Gastrocnemius medialis (tissue), 4 donors: Measurements from ENCODE around the gene ACACB. TPM values are rescaled to one million over a fixed set of nuclear protein-coding genes. Genes with fewer than 3 reads are reported as not detected.
A peak's percentile ranks its signal among the peaks of the same experiment; 100 is the strongest.

ENCODE experiments used
- ATAC-seq, 2 donors: fragments of 150-250 bp; one replicate each; pipeline ENCODE4 v1.9.1; 2016
- DNase-seq, 2 donors: peaks; one replicate each; pipeline ENCODE4 v3.0.0-alpha.2; 2019
- H3K27ac ChIP-seq, 4 donors: fragments of 200-600 bp; sonication (generic); 1 replicate in 1 of 4; 2 replicates in 3 of 4; pipeline ENCODE4 v1.5.1; 2016 to 2018; ENCODE audit warnings: mild to moderate bottlenecking in 2 of 4, moderate library complexity in 1 of 4
- H3K27me3 ChIP-seq, 3 donors: fragments of 200-600 bp; sonication (generic) in 2 of 3; 1 replicate in 1 of 3; 2 replicates in 2 of 3; pipeline versions ENCODE4 v1.5.1 to v1.6.0; 2016 to 2019; ENCODE audit warnings: mild to moderate bottlenecking in 1 of 3, moderate library complexity in 1 of 3
- H3K36me3 ChIP-seq, 2 donors: fragments of 200-600 bp; sonication (generic) in 1 of 2; one replicate each; pipeline ENCODE4 v1.5.1; 2017 to 2018
- H3K4me1 ChIP-seq, 2 donors: fragments of 200-600 bp; sonication (generic) in 1 of 2; one replicate each; pipeline ENCODE4 v1.5.1; 2016 to 2017; ENCODE audit warnings: mild to moderate bottlenecking in 2 of 2
- H3K4me3 ChIP-seq, 4 donors: fragments of 200-600 bp; sonication (generic) in 3 of 4; 1 replicate in 1 of 4; 2 replicates in 3 of 4; pipeline ENCODE4 v1.5.1; 2016 to 2019; ENCODE audit warnings: mild to moderate bottlenecking in 2 of 4
- H3K9me3 ChIP-seq, 3 donors: fragments of 200-600 bp; sonication (generic) in 2 of 3; 1 replicate in 1 of 3; 2 replicates in 2 of 3; pipeline ENCODE4 v1.5.1; 2016 to 2019
- CTCF ChIP-seq, 5 experiments: fragments of 450-650 bp in 3 of 5; fragments of 200-600 bp in 2 of 5; sonication (generic) in 2 of 5; IDR thresholded peaks in 4 of 5; conservative IDR thresholded peaks in 1 of 5; 1 replicate in 4 of 5; 2 replicates in 1 of 5; pipeline ENCODE4 v1.5.1; 2016 to 2019; ENCODE audit warnings: antibody characterized with exemption in 5 of 5, mild to moderate bottlenecking in 3 of 5, moderate library complexity in 3 of 5
- POLR2A ChIP-seq, 2 donors: fragments of 450-650 bp; IDR thresholded peaks; one replicate each; pipeline ENCODE4 v1.6.1; 2017; ENCODE audit warnings: antibody characterized with exemption in 2 of 2, mild to moderate bottlenecking in 2 of 2, moderate library complexity in 2 of 2
- in situ Hi-C, 4 donors: fragments of 200-750 bp; cut with MboI; loops; one replicate each; pipeline versions ENCODE4 v1.15.0 to v1.8.0; 2017; ENCODE audit warnings: low sequenced_read_pairs in 4 of 4
- intact Hi-C: fragments of 100-400 bp; cut with DNase I; formaldehyde crosslinking; loops from one replicate; pipeline ENCODE4 v1.15.1; 2023; ENCODE audit warnings: low total_unique reads
- total RNA-seq, 4 donors: library from RNA; depleted of rRNA; stranded (reverse); fragments of >200 nt; gene quantifications; one replicate each; pipeline versions ENCODE4 v1.1.0 to v1.2.3, GENCODE V29; 2016

ACACB gene
- total RNA-seq, 4 donors from 2014 or later = 595 to 1,103 (median 698) TPM

DNA sequence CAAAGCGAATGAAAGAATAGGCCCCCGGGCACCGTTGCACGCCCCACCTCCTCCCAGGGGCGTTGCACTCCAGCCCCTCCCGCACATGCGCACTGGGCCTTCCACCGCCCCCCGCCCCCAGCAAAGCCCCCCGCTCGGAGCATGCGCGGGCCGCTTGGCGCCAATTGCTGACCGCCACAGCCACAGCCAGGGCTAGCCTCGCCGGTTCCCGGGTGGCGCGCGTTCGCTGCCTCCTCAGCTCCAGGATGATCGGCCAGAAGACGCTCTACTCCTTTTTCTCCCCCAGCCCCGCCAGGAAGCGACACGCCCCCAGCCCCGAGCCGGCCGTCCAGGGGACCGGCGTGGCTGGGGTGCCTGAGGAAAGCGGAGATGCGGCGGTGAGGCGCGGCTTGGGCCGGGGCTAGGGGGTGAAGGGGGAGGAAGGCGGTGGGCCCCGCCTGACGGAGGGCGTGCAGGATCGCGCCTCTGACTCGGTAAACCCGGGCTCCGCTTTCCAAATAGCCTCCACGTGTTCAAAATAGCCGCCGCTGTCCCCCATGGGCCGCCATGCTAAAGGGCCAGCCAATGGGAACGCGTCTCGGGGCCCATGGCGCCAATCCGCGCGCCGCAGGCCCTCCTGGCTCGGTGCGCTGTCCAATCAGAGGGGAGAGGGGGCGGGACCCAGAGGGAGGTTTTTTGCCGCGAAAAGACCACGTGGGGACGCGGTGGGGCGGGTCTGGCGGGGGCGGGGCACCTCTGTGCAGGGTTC lies 18.8 kb upstream of the ACACB start, which contains the start of gene UNG:
Gene UNG, plus strand, starts transcription at position 163 of the 748 bp plus-strand sequence. Its CDS starts 83 bp downstream, at position 246.
- peaks cover 25 to 26% of the 10 kb centered on the region in 2 donors for H3K4me1 ChIP-seq

GRCh38 chr12:109098183-109098604 lies 18.2 kb upstream of the ACACB start:
- peak; percentile 52 to 57 for TF ChIP-seq POLR2A (IDR thresholded peaks at IDR 0.05)
- TF ChIP-seq CTCF (IDR thresholded peaks at IDR 0.05 in 4 of 5, conservative IDR thresholded peaks at IDR 0.05 in 1 of 5) = no peak
- H3K9me3 ChIP-seq = no peaks in the 10 kb centered on the region
- no peaks in the 10 kb centered on the region for H3K27me3 ChIP-seq
- ATAC-seq (peak; percentile 45 to 50), DNase-seq (no peak)
- in situ Hi-C loops = loop anchor here (10.0 to 25.0 kb wide), 4 partner anchors 436 to 536 kb away; partner anchors contain the start of genes ISCU (in 4 of the 4), SART3 (in 4 of the 4) and SELPLG (in 2 of the 4)
- H3K4me1 ChIP-seq = peaks cover 21 to 22% of the 10 kb centered on the region in 2 donors
- H3K4me3 ChIP-seq = peak overlapping the region; percentile 84 to 97 (median 90)
- H3K36me3 ChIP-seq = peaks cover 0 to 26% of the 10 kb centered on the region in 2 donors
- H3K27ac ChIP-seq = peak overlapping the region; percentile 86 to 98 (median 96)
- intact Hi-C loops = loop anchor here (5.0 kb wide), 2 partner anchors 241 to 366 kb away; partner anchors contain the start of genes CORO1C and SSH1

More for the DNA sequence above, 18.8 kb upstream of the ACACB start, which contains the start of gene UNG:
- ATAC-seq = peak; percentile 89 to 90
- H3K36me3 ChIP-seq = peaks cover 0 to 20% of the 10 kb centered on the region in 2 donors
- peak; percentile 96 to 97 for DNase-seq
- in situ Hi-C loops (loop anchor here (10.0 to 25.0 kb wide), 4 partner anchors 435 to 535 kb away; partner anchors contain the start of genes ISCU (in 4 of the 4), SART3 (in 4 of the 4) and SELPLG (in 2 of the 4)), intact Hi-C loops (loop anchor here (5.0 kb wide), 2 partner anchors 240 to 365 kb away; partner anchors contain the start of genes CORO1C and SSH1)
- peak within 1 kb of the TSS; percentile 84 to 97 (median 90) for H3K4me3 ChIP-seq
- H3K27me3 ChIP-seq = no peaks in the 10 kb centered on the region
- TF ChIP-seq POLR2A (IDR thresholded peaks at IDR 0.05) (no peak), CTCF (IDR thresholded peaks at IDR 0.05 in 4 of 5, conservative IDR thresholded peaks at IDR 0.05 in 1 of 5) (no peak)
- H3K27ac ChIP-seq = peak within 1 kb of the TSS; percentile 86 to 98 (median 96)
- no peaks in the 10 kb centered on the region for H3K9me3 ChIP-seq

- peak overlapping the region; percentile 86 to 98 (median 96) for H3K27ac ChIP-seq
- no peaks in the 10 kb centered on the region for H3K27me3 ChIP-seq
- intact Hi-C loops (loop anchor here (5.0 kb wide), 2 partner anchors 241 to 366 kb away; partner anchors contain the start of genes CORO1C and SSH1), in situ Hi-C loops (loop anchor here (10.0 to 25.0 kb wide), 4 partner anchors 436 to 536 kb away; partner anchors contain the start of genes ISCU (in 4 of the 4), SART3 (in 4 of the 4) and SELPLG (in 2 of the 4))
- TF ChIP-seq CTCF (IDR thresholded peaks at IDR 0.05 in 4 of 5, conservative IDR thresholded peaks at IDR 0.05 in 1 of 5) (no peak), POLR2A (IDR thresholded peaks at IDR 0.05) (no peak)
- H3K4me1 ChIP-seq = peaks cover 18 to 22% of the 10 kb centered on the region in 2 donors
- peak overlapping the region; percentile 84 to 97 (median 90) for H3K4me3 ChIP-seq
- no peaks in the 10 kb centered on the region for H3K9me3 ChIP-seq
- DNase-seq = no peak
- ATAC-seq = peak in 1 of 2 donors; percentile 9
- peaks cover 0 to 31% of the 10 kb centered on the region in 2 donors for H3K36me3 ChIP-seq
Observed at GRCh38 chr12:109098651-109099050, 17.7 kb upstream of the ACACB start.

GRCh38 chr12:109099431-109100020 lies 16.9 kb upstream of the ACACB start:
- no peaks in the 10 kb centered on the region for H3K27me3 ChIP-seq
- peaks cover 0 to 40% of the 10 kb centered on the region in 2 donors for H3K36me3 ChIP-seq
- DNase-seq (no peak), ATAC-seq (no peak)
- in situ Hi-C loops (loop anchor here (10.0 to 25.0 kb wide), 5 partner anchors 412 to 537 kb away; partner anchors contain the start of genes ISCU (in 4 of the 4), SART3 (in 4 of the 4) and SELPLG (in 2 of the 4)), intact Hi-C loops (loop anchor here (5.0 kb wide), 2 partner anchors 242 to 367 kb away; partner anchors contain the start of genes CORO1C and SSH1)
- H3K4me3 ChIP-seq = peak overlapping the region in 3 of 4 donors; percentile 84 to 97 (median 88)
- TF ChIP-seq POLR2A (IDR thresholded peaks at IDR 0.05) (no peak), CTCF (IDR thresholded peaks at IDR 0.05 in 4 of 5, conservative IDR thresholded peaks at IDR 0.05 in 1 of 5) (no peak)
- H3K27ac ChIP-seq = peak overlapping the region; percentile 86 to 98 (median 96)
- peaks cover 17 to 22% of the 10 kb centered on the region in 2 donors for H3K4me1 ChIP-seq
- H3K9me3 ChIP-seq = no peaks in the 10 kb centered on the region
